SH-SY5Y (cell line): ENCODE data around the gene NR6A1.

Source experiments
- GATA2 ChIP-seq: IDR thresholded peaks from 2 replicates; pipeline ENCODE4 v1.6.1; 2011; ENCODE audit warnings: mild to moderate bottlenecking, low read depth, low read length
- GATA3 ChIP-seq: IDR thresholded peaks from 2 replicates; pipeline ENCODE4 v1.6.1; 2011; ENCODE audit warnings: low read depth, mild to moderate bottlenecking, low read length, moderate library complexity

DNA sequence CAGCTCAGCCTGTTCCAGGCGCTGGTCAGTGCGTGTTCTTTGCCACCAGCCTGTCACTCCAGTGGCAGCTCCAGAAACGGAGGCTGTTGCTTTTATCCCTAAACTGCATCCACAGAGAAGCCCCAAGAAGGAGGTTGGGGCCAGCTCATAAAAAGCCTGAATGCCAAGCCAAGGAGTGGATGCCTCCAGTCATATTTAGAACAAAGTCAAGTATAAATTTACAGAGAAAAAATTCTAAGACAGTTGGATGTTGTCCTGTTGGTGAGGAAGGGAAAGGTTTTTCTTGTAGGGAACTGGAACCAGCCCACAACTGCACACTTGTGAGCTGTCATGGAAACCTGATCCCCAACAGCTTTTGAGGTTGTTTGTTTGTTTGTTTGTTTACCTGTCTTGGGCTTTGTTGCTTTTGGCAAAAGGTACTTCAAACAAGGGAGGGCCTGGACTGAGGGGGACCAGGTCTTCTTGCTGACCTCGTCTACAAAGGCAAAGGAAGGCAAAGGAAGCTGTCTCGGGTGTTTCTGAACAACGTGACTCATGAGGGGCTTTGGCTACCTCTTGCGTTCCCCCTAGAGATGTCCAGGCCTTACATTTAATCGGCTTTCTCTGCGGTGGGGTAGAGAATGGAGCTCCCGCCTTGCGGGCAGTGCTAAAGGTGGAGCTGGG is 42.5 kb upstream of the NR6A1 start:
- TF ChIP-seq GATA3 (no peak), GATA2 (no peak)
